H54 (cell line): Measurements from ENCODE around the gene RPS15.
"Not testable (repeated sequence)": the region's sequence is repeated elsewhere in the genome, so short reads cannot be mapped to it uniquely, and the experiment has no call there.

Experiments
- DNase-seq: peaks from one replicate; pipeline ENCODE4 v3.0.0; 2011; ENCODE audit warnings: low spot score, mixed read lengths; ENCODE audit not compliant: insufficient read length
- FAIRE-seq: peaks from 3 replicates; lab custom pipeline; 2011; peaks lifted over from hg19 to GRCh38; lab: Jason Lieb, UNC
- POLR2A ChIP-seq: IDR thresholded peaks from 2 replicates; pipeline ENCODE4 v1.6.1; 2011; ENCODE audit warnings: low read depth, mild to moderate bottlenecking, low read length

RPS15 gene

GRCh38 chr19:1474765-1475351 lies 36.7 kb downstream of the RPS15 start:
- FAIRE-seq, result no peak
- no peak for DNase-seq
- no peak for TF ChIP-seq POLR2A

GRCh38 chr19:1475751-1476437 lies 37.7 kb downstream of the RPS15 start:
- FAIRE-seq (no peak), DNase-seq (no peak)
- no peak for TF ChIP-seq POLR2A

GRCh38 chr19:1477056-1477455 lies 38.9 kb downstream of the RPS15 start:
- not testable (repeated sequence) for DNase-seq, FAIRE-seq

GRCh38 chr19:1478934-1479707 lies 40.9 kb downstream of the RPS15 start, which contains the start of gene C19orf25:
Gene C19orf25 (minus strand): TSS chr19:1479215. CDS start chr19:1478903, 312 bp downstream.
- TF ChIP-seq POLR2A, result peak; percentile 49
- peak; percentile 80 for FAIRE-seq
- peak; percentile 98 for DNase-seq

- TF ChIP-seq POLR2A, result no peak
- DNase-seq, result no peak
- no peak for FAIRE-seq
These were observed 43.2 kb downstream of the RPS15 start for GRCh38 chr19:1481224-1481892.

GRCh38 chr19:1481893-1482360 lies 43.7 kb downstream of the RPS15 start:
- FAIRE-seq, result no peak
- no peak for DNase-seq
- TF ChIP-seq POLR2A, result no peak

GRCh38 chr19:1482361-1483130 lies 44.4 kb downstream of the RPS15 start:
- no peak for FAIRE-seq

GRCh38 chr19:1483131-1483978 lies 45.2 kb downstream of the RPS15 start:
- DNase-seq, result no peak
- TF ChIP-seq POLR2A, result no peak
- FAIRE-seq, result no peak

More at GRCh38 chr19:1482361-1483130, 44.4 kb downstream of the RPS15 start:
- no peak for TF ChIP-seq POLR2A
- DNase-seq, result no peak

- no peak for TF ChIP-seq POLR2A
- DNase-seq (no peak), FAIRE-seq (no peak)
These were observed 45.8 kb downstream of the RPS15 start for GRCh38 chr19:1483979-1484428.

GRCh38 chr19:1486720-1487575 lies 48.8 kb downstream of the RPS15 start:
- DNase-seq (no peak), FAIRE-seq (no peak)
- TF ChIP-seq POLR2A, result no peak

GRCh38 chr19:1487576-1488281 lies 49.5 kb downstream of the RPS15 start:
- FAIRE-seq (no peak), DNase-seq (no peak)
- TF ChIP-seq POLR2A, result no peak
